GM23338 (cell line): ENCODE data around the gene LACC1. TPM values are rescaled to one million over a fixed set of nuclear protein-coding genes. Genes with fewer than 3 reads are reported as not detected.

Source experiments
- ATAC-seq: fragments of 200-7000 bp; cut with Tn5 transposase; 3 replicates; pipeline ENCODE4 v1.9.1; 2020
- DNase-seq: peaks from one replicate; pipeline ENCODE4 v3.0.0-alpha.2; 2015; ENCODE audit warnings: low spot score
- H2AFZ ChIP-seq: fragments of 200-600 bp; sonication (generic); 2 replicates; pipeline ENCODE4 v1.8.0; 2016; ENCODE audit warnings: antibody characterized with exemption, mild to moderate bottlenecking, moderate library complexity
- H3F3A ChIP-seq: fragments of 200-600 bp; sonication (generic); replicated peaks from 2 replicates; pipeline ENCODE4 v1.8.0; 2017; ENCODE audit warnings: antibody characterized with exemption, mixed run types, low read depth
- H3K27ac ChIP-seq: fragments of 200-600 bp; sonication (generic); 2 replicates; pipeline ENCODE4 v1.6.1; 2016; ENCODE audit warnings: low read depth
- H3K27me3 ChIP-seq: fragments of 200-600 bp; sonication (generic); 2 replicates; pipeline ENCODE4 v1.8.0; 2016; ENCODE audit warnings: mild to moderate bottlenecking, mixed run types, moderate library complexity; ENCODE audit not compliant: insufficient read depth
- H3K36me3 ChIP-seq: fragments of 200-600 bp; sonication (generic); 2 replicates; pipeline ENCODE4 v1.8.0; 2016; ENCODE audit warnings: mild to moderate bottlenecking; ENCODE audit not compliant: insufficient read depth
- H3K4me1 ChIP-seq: fragments of 200-600 bp; sonication (generic); 2 replicates; pipeline ENCODE4 v1.8.0; 2016; ENCODE audit warnings: mild to moderate bottlenecking, moderate library complexity; ENCODE audit not compliant: insufficient read depth
- H3K4me2 ChIP-seq: fragments of 200-600 bp; sonication (generic); 2 replicates; pipeline ENCODE4 v1.7.1; 2017; ENCODE audit warnings: mixed run types
- H3K4me3 ChIP-seq: fragments of 200-600 bp; sonication (generic); 2 replicates; pipeline ENCODE4 v1.6.1; 2016; ENCODE audit warnings: mixed run types
- H3K79me2 ChIP-seq: fragments of 200-600 bp; sonication (generic); replicated peaks from 2 replicates; pipeline ENCODE4 v1.8.0; 2017; ENCODE audit warnings: mild to moderate bottlenecking; ENCODE audit not compliant: insufficient read depth
- H3K9me2 ChIP-seq: fragments of 200-600 bp; sonication (generic); 2 replicates; pipeline ENCODE4 v1.8.0; 2017; ENCODE audit not compliant: insufficient read depth
- H4K20me1 ChIP-seq: fragments of 200-600 bp; sonication (generic); replicated peaks from 2 replicates; pipeline ENCODE4 v1.8.0; 2017; ENCODE audit warnings: mild to moderate bottlenecking; ENCODE audit not compliant: insufficient read depth
- H3K27ac Mint-ChIP-seq: 2 replicates; pipeline ENCODE4 v1.8.0; 2020; ENCODE audit warnings: inconsistent platforms, mild to moderate bottlenecking, moderate library complexity, mixed read lengths
- H3K27me3 Mint-ChIP-seq: 3 replicates; pipeline ENCODE4 v1.8.0; 2022; ENCODE audit warnings: low read depth, mild to moderate bottlenecking, moderate library complexity, mixed read lengths, inconsistent platforms; ENCODE audit not compliant: insufficient read depth, poor library complexity
- H3K36me3 Mint-ChIP-seq: 3 replicates; pipeline ENCODE4 v1.8.0; 2021; ENCODE audit warnings: low read depth, mild to moderate bottlenecking, inconsistent platforms, moderate library complexity, mixed read lengths
- H3K4me1 Mint-ChIP-seq: 3 replicates; pipeline ENCODE4 v1.8.0; 2020; ENCODE audit warnings: mild to moderate bottlenecking, inconsistent platforms, mixed read lengths
- H3K4me3 Mint-ChIP-seq: 3 replicates; pipeline ENCODE4 v1.8.0; 2021; ENCODE audit warnings: moderate library complexity, mild to moderate bottlenecking, inconsistent platforms, mixed read lengths
- H3K9me3 Mint-ChIP-seq: 3 replicates; pipeline ENCODE4 v1.8.0; 2020; ENCODE audit warnings: moderate library complexity, mild to moderate bottlenecking, inconsistent platforms, mixed read lengths
- CREB1 ChIP-seq: fragments of 250-450 bp; sonication (Bioruptor Pico); IDR thresholded peaks from 2 replicates; pipeline ENCODE4 v1.5.0; 2020; ENCODE audit warnings: low read depth, mild to moderate bottlenecking, moderate library complexity
- CTCF ChIP-seq, 2 experiments: fragments of 200-600 bp in 1 of 2; sonication (generic) in 1 of 2; conservative IDR thresholded peaks; 2 replicates each; pipeline versions ENCODE4 v1.5.1 to v1.6.1; 2016 to 2017; ENCODE audit warnings: antibody characterized with exemption in 2 of 2, low read depth in 2 of 2, mild to moderate bottlenecking in 2 of 2, moderate library complexity in 1 of 2
- ETS1 ChIP-seq: IDR thresholded peaks from 2 replicates; pipeline ENCODE4 v1.6.1; 2016; ENCODE audit warnings: antibody characterized with exemption
- EZH2 ChIP-seq: fragments of 200-600 bp; sonication (generic); IDR thresholded peaks from one replicate; pipeline ENCODE4 v1.8.0; 2017; ENCODE audit warnings: antibody characterized with exemption, mild to moderate bottlenecking, low read depth; ENCODE audit not compliant: unreplicated experiment
- EZH2phosphoT487 ChIP-seq: fragments of 200-600 bp; sonication (generic); IDR thresholded peaks from one replicate; pipeline ENCODE4 v1.8.1; 2018; ENCODE audit warnings: antibody characterized with exemption; ENCODE audit not compliant: unreplicated experiment
- JUNB ChIP-seq: IDR thresholded peaks from one replicate; pipeline ENCODE4 v1.6.1; 2016; ENCODE audit warnings: antibody characterized with exemption; ENCODE audit not compliant: unreplicated experiment
- NANOG ChIP-seq: IDR thresholded peaks from 2 replicates; pipeline ENCODE4 v1.6.1; 2016; ENCODE audit warnings: antibody characterized with exemption, borderline replicate concordance
- POLR2AphosphoS5 ChIP-seq: IDR thresholded peaks from 2 replicates; pipeline ENCODE4 v1.6.1; 2016; ENCODE audit warnings: antibody characterized with exemption, low read depth
- REST ChIP-seq: IDR thresholded peaks from one replicate; pipeline ENCODE4 v1.6.1; 2018; ENCODE audit warnings: antibody characterized with exemption; ENCODE audit not compliant: unreplicated experiment
- STAT1 ChIP-seq: IDR thresholded peaks from one replicate; pipeline ENCODE4 v1.6.1; 2016; ENCODE audit warnings: antibody characterized with exemption; ENCODE audit not compliant: unreplicated experiment
- ZNF114 ChIP-seq: fragments of 250-450 bp; sonication (Bioruptor Pico); IDR thresholded peaks from 2 replicates; pipeline ENCODE4 v1.5.0; 2020; ENCODE audit warnings: mild to moderate bottlenecking, moderate library complexity
- ZNF331 ChIP-seq: fragments of 250-450 bp; sonication (Bioruptor Pico); IDR thresholded peaks from 2 replicates; pipeline ENCODE4 v1.5.0; 2020; ENCODE audit warnings: low read depth, mild to moderate bottlenecking, moderate library complexity
- ZNF462 ChIP-seq: fragments of 250-450 bp; sonication (Bioruptor Pico); IDR thresholded peaks from 2 replicates; pipeline ENCODE4 v1.5.0; 2020; ENCODE audit warnings: mild to moderate bottlenecking, moderate library complexity
- polyA plus RNA-seq: library from polyadenylated mRNA; unstranded; fragments of >200 nt; fragmentation: Nextera tagmentation; extraction: Ambion mirVana; gene quantifications from 2 replicates; pipeline ENCODE4 v1.2.1, GENCODE V29; 2016
- total RNA-seq: library from RNA; depleted of rRNA; stranded (reverse); fragments of >200 nt; shearing (Covaris generic); gene quantifications from 2 replicates; pipeline ENCODE4 v1.2.3, GENCODE V29; 2014

LACC1 gene
- total and polyA plus RNA-seq, 2 experiments from 2014 or later = 4.4 to 4.6 TPM

GRCh38 chr13:43942286-43942685 is 62.6 kb downstream of the LACC1 start:
- no peaks in the 10 kb centered on the region for H3K9me2 ChIP-seq
- no peaks in the 10 kb centered on the region for H4K20me1 ChIP-seq
- TF ChIP-seq CREB1 (CRISPR knock-in tag) = no peak
- TF ChIP-seq EZH2 = no peak
- no peak for TF ChIP-seq ZNF462 (CRISPR knock-in tag)
- no peak for TF ChIP-seq NANOG
- no peak for TF ChIP-seq POLR2AphosphoS5
- no peak for TF ChIP-seq CTCF (conservative IDR thresholded peaks at IDR 0.05; ENCODE audit: low read depth in 2 of 2)
- no peak for TF ChIP-seq ZNF114 (CRISPR knock-in tag)
- TF ChIP-seq JUNB = no peak
- TF ChIP-seq ETS1 = no peak
- no peak for TF ChIP-seq STAT1
- TF ChIP-seq ZNF331 (CRISPR knock-in tag) = no peak
- TF ChIP-seq EZH2phosphoT487 = no peak
- no peak for TF ChIP-seq REST
- no peaks in the 10 kb centered on the region for H3K4me1 Mint-ChIP-seq
- H3K27me3 ChIP-seq = no peaks in the 10 kb centered on the region
- no peaks in the 10 kb centered on the region for H3K4me1 ChIP-seq
- no peak overlapping the region for H3K27ac ChIP-seq
- no peaks in the 10 kb centered on the region for H3F3A ChIP-seq
- no peak overlapping the region for H3K4me3 Mint-ChIP-seq
- no peaks in the 10 kb centered on the region for H3K36me3 ChIP-seq
- H2AFZ ChIP-seq = no peak overlapping the region
- no peaks in the 10 kb centered on the region for H3K9me3 Mint-ChIP-seq
- peaks cover 3% of the 10 kb centered on the region for H3K27me3 Mint-ChIP-seq
- no peak overlapping the region for H3K4me3 ChIP-seq
- ATAC-seq = no peak
- H3K4me2 ChIP-seq = no peak overlapping the region
- H3K79me2 ChIP-seq = no peaks in the 10 kb centered on the region
- H3K36me3 Mint-ChIP-seq = no peaks in the 10 kb centered on the region
- no peak overlapping the region for H3K27ac Mint-ChIP-seq
- no peak for DNase-seq
